ENCODE data around the gene IFI27L2.

Gene IFI27L2

DNA sequence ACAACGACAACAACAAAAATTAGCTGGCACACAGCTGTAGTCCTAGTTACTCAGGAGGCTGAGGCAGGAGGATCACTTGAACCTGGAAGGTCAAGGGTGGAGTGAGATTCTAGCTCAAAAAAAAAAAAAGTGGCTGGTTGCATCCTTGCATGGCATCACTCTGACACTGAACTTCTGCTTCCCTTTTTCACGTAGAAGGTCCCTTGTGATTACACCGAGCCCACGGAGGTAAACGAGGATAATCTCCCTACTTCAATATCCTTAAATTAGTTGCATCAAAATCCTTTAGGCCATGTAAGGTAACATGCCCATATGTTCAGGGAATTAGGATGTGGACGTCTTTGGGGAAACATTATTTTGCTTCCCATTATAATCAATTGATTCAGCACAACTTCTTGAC lies 40.7 kb upstream of the IFI27L2 start:
- TF ChIP-seq CTCF (IDR thresholded peaks at IDR 0.05; ENCODE audit: low read depth, low read length), result no peak
- Histone ChIP-seq H3K27ac (peak overlapping the region; percentile 30), H3K4me3 (ENCODE audit: low read depth, low read length) (peak overlapping the region; percentile 7; the same call in 1 of the 2 replicates), H3K36me3 (no peaks in the 10 kb centered on the region), H3K27me3 (ENCODE audit: insufficient read depth, low read depth, severe bottlenecking) (no peaks in the 10 kb centered on the region), H3K9me3 (ENCODE audit: severe bottlenecking) (no peaks in the 10 kb centered on the region)
- peak; percentile 54 for DNase-seq

- H3K4me3 ChIP-seq (ENCODE audit: low read depth, low read length), result no peak overlapping the region
- H3K27ac ChIP-seq, result peak overlapping the region; percentile 60
- H3K36me3 ChIP-seq, result no peaks in the 10 kb centered on the region
- no peaks in the 10 kb centered on the region for H3K27me3 ChIP-seq (ENCODE audit: insufficient read depth, low read depth, severe bottlenecking)
- H3K9me3 ChIP-seq (ENCODE audit: severe bottlenecking), result no peaks in the 10 kb centered on the region
- peak; percentile 45 for DNase-seq
- no peak for TF ChIP-seq CTCF (IDR thresholded peaks at IDR 0.05; ENCODE audit: low read depth, low read length)
These were observed 36.3 kb upstream of the IFI27L2 start for GRCh38 chr14:94165744-94166143.

DNA sequence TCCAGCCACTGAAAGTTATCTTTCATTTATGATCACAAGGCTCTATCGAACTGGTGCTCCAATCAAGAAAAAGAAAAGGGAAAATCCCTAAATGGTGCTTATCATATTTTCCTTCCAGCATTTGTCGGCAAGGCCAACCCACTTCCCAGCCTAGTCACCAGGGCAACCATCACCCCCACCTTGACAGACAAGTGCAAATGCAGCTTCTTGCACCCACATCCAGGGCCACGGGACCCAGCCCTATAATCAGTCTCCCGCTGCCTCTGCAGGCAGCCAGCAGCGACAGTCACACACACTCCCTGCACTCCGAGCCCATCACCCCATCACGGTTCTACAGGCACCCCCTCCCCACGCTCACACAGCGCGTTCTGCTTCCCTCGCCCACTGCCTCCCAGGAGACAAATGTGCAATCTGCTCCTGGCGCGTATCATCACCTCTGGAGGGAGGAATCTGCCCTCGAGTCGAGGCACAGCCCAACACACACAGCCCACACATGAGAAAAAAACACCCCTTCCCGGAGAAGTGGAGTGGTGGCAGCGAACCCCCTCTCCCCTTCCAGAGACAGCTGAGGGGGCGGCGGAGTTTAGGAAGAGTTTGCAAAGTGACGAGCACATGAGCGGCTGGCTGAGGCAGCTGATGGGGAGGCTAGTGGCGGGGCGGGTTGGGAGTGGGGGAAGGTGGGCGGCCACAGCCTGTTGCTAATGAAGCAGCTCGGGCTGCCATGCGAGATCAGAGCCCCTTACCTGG lies 35.5 kb upstream of the IFI27L2 start:
- no peak overlapping the region for H3K4me3 ChIP-seq (ENCODE audit: low read depth, low read length)
- H3K27ac ChIP-seq, result peak overlapping the region; percentile 60
- TF ChIP-seq CTCF (IDR thresholded peaks at IDR 0.05; ENCODE audit: low read depth, low read length), result no peak
- no peaks in the 10 kb centered on the region for H3K27me3 ChIP-seq (ENCODE audit: insufficient read depth, low read depth, severe bottlenecking)
- H3K36me3 ChIP-seq, result no peaks in the 10 kb centered on the region
- peak; percentile 22 for DNase-seq
- no peaks in the 10 kb centered on the region for H3K9me3 ChIP-seq (ENCODE audit: severe bottlenecking)

DNA sequence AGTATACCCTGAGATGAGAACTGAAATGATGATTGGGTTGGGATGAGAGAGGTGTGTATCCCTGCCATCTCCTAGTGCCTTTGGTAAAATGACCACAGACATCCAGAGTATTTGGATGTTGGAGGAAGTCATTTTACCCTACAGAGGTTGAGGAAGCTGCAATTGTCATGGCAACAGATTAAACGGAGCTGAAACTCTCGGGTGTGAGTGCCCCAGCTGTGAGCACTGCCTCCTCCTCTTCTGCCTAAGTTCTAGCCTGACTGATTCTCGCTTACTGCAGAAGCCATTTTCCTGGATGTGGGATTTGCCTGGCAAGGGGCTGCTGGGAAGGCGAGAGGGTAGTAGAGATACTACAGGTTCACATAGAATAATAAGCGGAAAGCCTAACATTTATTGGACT lies 34.4 kb upstream of the IFI27L2 start:
- no peak overlapping the region for H3K4me3 ChIP-seq (ENCODE audit: low read depth, low read length)
- H3K36me3 ChIP-seq, result no peaks in the 10 kb centered on the region
- H3K27me3 ChIP-seq (ENCODE audit: insufficient read depth, low read depth, severe bottlenecking), result no peaks in the 10 kb centered on the region
- no peak overlapping the region for H3K27ac ChIP-seq
- no peak for DNase-seq
- H3K9me3 ChIP-seq (ENCODE audit: severe bottlenecking), result no peaks in the 10 kb centered on the region
- TF ChIP-seq CTCF (IDR thresholded peaks at IDR 0.05; ENCODE audit: low read depth, low read length), result no peak

- H3K4me3 ChIP-seq (ENCODE audit: low read depth, low read length), result no peak overlapping the region
- DNase-seq, result no peak
- no peaks in the 10 kb centered on the region for H3K27me3 ChIP-seq (ENCODE audit: insufficient read depth, low read depth, severe bottlenecking)
- no peaks in the 10 kb centered on the region for H3K36me3 ChIP-seq
- no peak overlapping the region for H3K27ac ChIP-seq
- no peak for TF ChIP-seq CTCF (IDR thresholded peaks at IDR 0.05; ENCODE audit: low read depth, low read length)
- H3K9me3 ChIP-seq (ENCODE audit: severe bottlenecking), result no peaks in the 10 kb centered on the region
These were observed 33.1 kb upstream of the IFI27L2 start for GRCh38 chr14:94162466-94162865.

GRCh38 chr14:94161981-94162380 lies 32.6 kb upstream of the IFI27L2 start:
- Histone ChIP-seq H3K36me3 (no peaks in the 10 kb centered on the region), H3K27ac (no peak overlapping the region), H3K4me3 (ENCODE audit: low read depth, low read length) (no peak overlapping the region), H3K9me3 (ENCODE audit: severe bottlenecking) (no peaks in the 10 kb centered on the region), H3K27me3 (ENCODE audit: insufficient read depth, low read depth, severe bottlenecking) (no peaks in the 10 kb centered on the region)
- no peak for DNase-seq
- TF ChIP-seq CTCF (IDR thresholded peaks at IDR 0.05; ENCODE audit: low read depth, low read length), result no peak
